K562 (cell line): ENCODE measurements around the gene SCRN1. TPM values are rescaled to one million over a fixed set of nuclear protein-coding genes. Genes with fewer than 3 reads are reported as not detected.

ENCODE experiments used
- ATAC-seq: fragments of 200-7000 bp; cut with Tn5 transposase; 3 replicates; pipeline ENCODE4 v1.9.1; 2020; ENCODE audit warnings: moderate library complexity
- BruUV-seq: library from RNA; stranded (reverse); fragments of 400-500 nt; replicated peaks from 2 replicates; lab custom pipeline; 2021; lab: Mats Ljungman, UMichigan
- CTCF ChIA-PET: fragments of 300-600 bp; formaldehyde crosslinking; extraction: SDS; loops from one replicate; lab custom pipeline; 2021; ENCODE audit warnings: low intra/inter-chr PET ratio; lab: Yijun Ruan, JAX
- POLR2A ChIA-PET: fragments of 300-600, 350-650 bp; sonication (Branson Sonifier 250); formaldehyde crosslinking; extraction: SDS; loops from one replicate; lab custom pipeline; 2021; ENCODE audit warnings: antibody characterized with exemption, inconsistent platforms; lab: Yijun Ruan, JAX
- DNase-seq, 4 experiments: peaks; one replicate each; pipeline versions ENCODE4 v3.0.0 to v3.0.0-alpha.2; 2011 to 2018; ENCODE audit warnings: low spot score in 3 of 4, mixed read lengths in 3 of 4; ENCODE audit errors: extremely low read depth in 1 of 4
- FAIRE-seq: peaks from 2 replicates; lab custom pipeline; 2011; peaks lifted over from hg19 to GRCh38; lab: Jason Lieb, UNC
- H2AFZ ChIP-seq: 2 replicates; pipeline ENCODE4 v1.6.0; 2011; ENCODE audit warnings: low read depth, low read length, control low read depth, inconsistent platforms
- H3K27ac ChIP-seq: fragments of 200-600 bp; 3 replicates; pipeline ENCODE4 v1.8.0; 2011; ENCODE audit warnings: low read depth, mild to moderate bottlenecking, control low read depth, inconsistent platforms, low read length, moderate library complexity, mixed read lengths; ENCODE audit errors: extremely low read depth
- H3K27me3 ChIP-seq, 2 experiments: fragments of 300-600 bp in 1 of 2; 2 replicates in 1 of 2; 3 replicates in 1 of 2; pipeline versions ENCODE4 v1.6.0 to v1.8.0; 2011; ENCODE audit warnings: inconsistent platforms in 2 of 2, low read length in 2 of 2, mild to moderate bottlenecking in 1 of 2, mixed read lengths in 1 of 2, moderate library complexity in 1 of 2; ENCODE audit not compliant: control insufficient read depth in 2 of 2, insufficient read depth in 2 of 2
- H3K36me3 ChIP-seq: fragments of 300-600 bp; 3 replicates; pipeline ENCODE4 v1.8.0; 2011; ENCODE audit warnings: mild to moderate bottlenecking, low read length, inconsistent platforms; ENCODE audit not compliant: control insufficient read depth, insufficient read depth
- H3K4me1 ChIP-seq, 2 experiments: fragments of 200-600 bp in 1 of 2; replicated peaks in 1 of 2; 2 replicates in 1 of 2; 3 replicates in 1 of 2; pipeline versions ENCODE4 v1.5.1 to v1.8.0; 2011; ENCODE audit warnings: inconsistent platforms in 2 of 2, low read length in 2 of 2, mild to moderate bottlenecking in 1 of 2, mixed read lengths in 1 of 2, moderate library complexity in 1 of 2; ENCODE audit not compliant: control insufficient read depth in 2 of 2, insufficient read depth in 2 of 2
- H3K4me2 ChIP-seq: 2 replicates; pipeline ENCODE4 v1.6.1; 2011; ENCODE audit warnings: low read length, control low read depth, inconsistent platforms, mixed read lengths; ENCODE audit not compliant: insufficient read depth
- H3K4me3 ChIP-seq: fragments of 200-600 bp; sonication (generic), shearing (Covaris generic); 2 replicates; pipeline ENCODE4 v1.5.1; 2016; ENCODE audit warnings: control low read depth, inconsistent platforms
- H3K79me2 ChIP-seq: fragments of 200-600 bp; 3 replicates; pipeline ENCODE4 v1.8.0; 2011; ENCODE audit warnings: low read length, inconsistent platforms; ENCODE audit not compliant: control insufficient read depth, insufficient read depth
- H3K9ac ChIP-seq, 2 experiments: 2 replicates each; pipeline versions ENCODE4 v1.6.0 to v1.6.1; 2011; ENCODE audit warnings: low read depth in 2 of 2, low read length in 2 of 2, control low read depth in 1 of 2, inconsistent platforms in 1 of 2, mild to moderate bottlenecking in 1 of 2, mixed read lengths in 1 of 2; ENCODE audit not compliant: insufficient read depth in 1 of 2
- H3K9me1 ChIP-seq: one replicate; pipeline ENCODE4 v1.6.0; 2011; ENCODE audit warnings: inconsistent platforms, mild to moderate bottlenecking, low read length, moderate library complexity; ENCODE audit not compliant: control insufficient read depth, insufficient read depth
- H3K9me3 ChIP-seq: replicated peaks from 2 replicates; pipeline ENCODE4 v1.5.1; 2011; ENCODE audit warnings: low read depth, low read length, inconsistent platforms; ENCODE audit not compliant: control insufficient read depth, insufficient read depth
- H4K20me1 ChIP-seq: replicated peaks from 2 replicates; pipeline ENCODE4 v1.6.1; 2011; ENCODE audit warnings: low read length, inconsistent platforms, mixed read lengths; ENCODE audit not compliant: control insufficient read depth, insufficient read depth
- CLOCK ChIP-seq: fragments of 250-450 bp; sonication (Bioruptor Pico); IDR thresholded peaks from 2 replicates; pipeline ENCODE4 v1.4.0; 2020; ENCODE audit warnings: mild to moderate bottlenecking, moderate library complexity, borderline replicate concordance
- CREB3 ChIP-seq: fragments of 450-650 bp; conservative IDR thresholded peaks from 2 replicates; pipeline ENCODE4 v1.6.1; 2016; ENCODE audit warnings: missing genetic modification characterization, low read depth, mild to moderate bottlenecking, missing compliant biosample characterization, moderate library complexity
- IRF9 ChIP-seq: fragments of 450-650 bp; IDR thresholded peaks from 2 replicates; pipeline ENCODE4 v1.6.1; 2016; ENCODE audit warnings: missing biosample characterization, missing genetic modification characterization
- MAFG ChIP-seq: fragments of 450-650 bp; conservative IDR thresholded peaks from 2 replicates; pipeline ENCODE4 v1.6.1; 2016; ENCODE audit warnings: missing genetic modification characterization, missing compliant biosample characterization
- NCOA2 ChIP-seq, 2 experiments: fragments of 450-650 bp; IDR thresholded peaks; 2 replicates each; pipeline ENCODE4 v1.6.1; 2018; ENCODE audit warnings: mild to moderate bottlenecking in 2 of 2, moderate library complexity in 1 of 2; ENCODE audit not compliant: partially characterized antibody in 2 of 2
- NFE2 ChIP-seq: IDR thresholded peaks from 2 replicates; pipeline ENCODE4 v1.6.1; 2014; ENCODE audit warnings: antibody characterized with exemption, low read depth
- SUPT5H ChIP-seq: fragments of 450-650 bp; IDR thresholded peaks from 2 replicates; pipeline ENCODE4 v1.6.1; 2016
- ZNF668 ChIP-seq: fragments of 250-450 bp; sonication (Bioruptor Pico); IDR thresholded peaks from 2 replicates; pipeline ENCODE4 v1.8.0; 2022; ENCODE audit warnings: mild to moderate bottlenecking, inconsistent platforms
- WGBS: fragments of 100-300 bp; shearing (Covaris generic); methylation state at CpG from one replicate; pipeline ENCODE4 v1.1.6; 2016; ENCODE audit warnings: low coverage, mixed read lengths; ENCODE audit not compliant: insufficient coverage; ENCODE audit errors: missing lambda C conversion rate; 5-methylcytosine and 5-hydroxymethylcytosine counted together
- in situ Hi-C: fragments of 300-500 bp; cut with MboI; formaldehyde crosslinking; loops from 4 replicates; pipeline ENCODE4 v1.15.0; 2018; ENCODE audit warnings: inconsistent platforms, mixed read lengths
- intact Hi-C: fragments of 100-400 bp; cut with micrococcal nuclease; formaldehyde crosslinking; loops from 2 replicates; pipeline ENCODE4 v1.14.2; 2022
- polyA plus RNA-seq, 8 experiments: library from polyadenylated mRNA; depleted of rRNA in 4 of 8; stranded (reverse) in 5 of 8; unstranded in 3 of 8; fragments of >200 nt; fragmentation: Nextera tagmentation in 2 of 8; fragmentation: Illumina TruSeq in 1 of 8; extraction: Ambion mirVana in 2 of 8; extraction: Trizol in 1 of 8; gene quantifications; 2 replicates each; pipeline versions ENCODE4 v1.2.1 to v1.2.3, GENCODE V29; 2011 to 2014; ENCODE audit warnings: inconsistent platforms in 1 of 8, missing spikeins in 1 of 8
- total RNA-seq, 7 experiments: library from RNA; depleted of rRNA in 6 of 7; stranded (reverse); fragments of >200 nt in 6 of 7; fragmentation: Illumina TruSeq in 2 of 7; extraction: Trizol in 2 of 7; gene quantifications; 2 replicates each; pipeline versions ENCODE4 v1.2.1 to v1.2.3, GENCODE V29; 2011 to 2021; ENCODE audit warnings: low replicate concordance in 1 of 7

Gene SCRN1
- total and polyA plus RNA-seq, 9 of the 15 experiments (the other 6 are each of a cell fraction or from before 2014, with no cell fraction given): 0.13 to 1.4 (median 0.20) TPM

- ChIA-PET POLR2A (interaction anchor here (0.8 kb wide), 1 partner anchor 105 kb away, joined by 3 read pairs; no protein-coding TSS in a partner anchor), CTCF (no interaction called here)
- Histone ChIP-seq H2AFZ (no peak overlapping the region), H3K27ac (no peak overlapping the region), H3K4me2 (no peak overlapping the region), H3K36me3 (no peaks in the 10 kb centered on the region), H3K9me3 (no peaks in the 10 kb centered on the region; the same call in 1 of the 2 replicates), H3K4me1 (peaks cover 0 to 2% of the 10 kb centered on the region in 2 experiments; a peak in 2 of 5 replicates), H3K9ac (no peak overlapping the region), H3K27me3 (peaks cover 6 to 9% of the 10 kb centered on the region in 2 experiments; a peak in 2 of 5 replicates), H4K20me1 (no peaks in the 10 kb centered on the region), H3K79me2 (no peaks in the 10 kb centered on the region), H3K9me1 (no peaks in the 10 kb centered on the region), H3K4me3 (no peak overlapping the region)
- peak; percentile 61 for TF ChIP-seq NFE2
- TF ChIP-seq MAFG (tag): 0 out of 2 replicates have a peak, but pooled peaks have one; percentile 45
- no peak for TF ChIP-seq NCOA2 (IDR thresholded peaks at IDR 0.05; ENCODE audit: partially characterized antibody in 2 of 2)
- 2% methylated on average over 2 of the region's 2 CpGs for WGBS
- no TSS peak for BruUV-seq
- intact Hi-C loops (no loop called here), in situ Hi-C loops (no loop called here)
- FAIRE-seq (no peak), DNase-seq (no peak), ATAC-seq (no peak)
These were observed 54.5 kb downstream of the SCRN1 start for GRCh38 chr7:29935111-29935510.

GRCh38 chr7:29929018-29929807 is 60.4 kb downstream of the SCRN1 start:
- no peak for FAIRE-seq
- ATAC-seq: no peak
- H2AFZ ChIP-seq: no peak overlapping the region
- H3K9me1 ChIP-seq: no peaks in the 10 kb centered on the region
- H3K27me3 ChIP-seq: peaks cover 0 to 13% of the 10 kb centered on the region in 2 experiments; a peak in 2 of 5 replicates
- peaks cover 3 to 6% of the 10 kb centered on the region in 2 experiments; a peak in 3 of 5 replicates for H3K4me1 ChIP-seq
- intact Hi-C loops (no loop called here), in situ Hi-C loops (no loop called here)
- no peak overlapping the region for H3K4me3 ChIP-seq
- no peak overlapping the region for H3K4me2 ChIP-seq
- H3K36me3 ChIP-seq: no peaks in the 10 kb centered on the region
- H3K79me2 ChIP-seq: no peaks in the 10 kb centered on the region
- H3K9ac ChIP-seq: no peak overlapping the region; a peak in 1 of 4 replicates
- 5% methylated on average over 16 of the region's 17 CpGs for WGBS
- H3K27ac ChIP-seq: no peak overlapping the region
- H4K20me1 ChIP-seq: no peaks in the 10 kb centered on the region
- DNase-seq: no peak
- H3K9me3 ChIP-seq: no peaks in the 10 kb centered on the region
- ChIA-PET CTCF (no interaction called here), POLR2A (interaction anchor here (0.6 kb wide), 2 partner anchors 605 to 1381 kb away, joined by 3 read pairs; no protein-coding TSS in a partner anchor)
- BruUV-seq: no TSS peak
- no peak for TF ChIP-seq SUPT5H
- TF ChIP-seq CLOCK (CRISPR knock-in tag): no peak
- TF ChIP-seq ZNF668: no peak
- TF ChIP-seq IRF9: no peak
- TF ChIP-seq CREB3 (tag): no peak
